GM18867 (cell line): Measurements from ENCODE around the gene TMEM266.

Experiments
- ATAC-seq: cut with Tn5 transposase; IDR thresholded peaks from one replicate; pipeline ENCODE4 v1.9.1; 2021; ENCODE audit warnings: mild to moderate bottlenecking, moderate library complexity; ENCODE audit not compliant: unreplicated experiment

The TMEM266 gene

DNA sequence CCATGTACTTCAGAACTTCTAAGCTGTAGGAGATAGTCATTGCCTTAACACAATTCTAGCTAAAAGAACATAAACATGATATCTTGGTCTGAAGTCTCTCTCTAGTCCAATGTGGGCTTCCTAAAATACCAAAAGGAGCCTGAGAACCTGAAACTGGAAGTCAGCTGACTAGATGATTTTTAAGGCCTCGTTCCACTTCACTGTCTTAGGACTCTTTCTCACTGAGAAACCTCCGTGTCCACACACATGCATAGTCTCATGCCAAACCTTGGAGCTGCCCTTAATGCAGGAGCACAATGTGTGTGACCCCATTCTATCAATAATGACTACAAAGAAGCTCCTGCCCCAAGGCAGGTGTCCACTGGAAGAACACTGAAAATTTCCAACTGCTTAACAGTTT lies 163.7 kb downstream of the TMEM266 start:
- no peak for ATAC-seq

DNA sequence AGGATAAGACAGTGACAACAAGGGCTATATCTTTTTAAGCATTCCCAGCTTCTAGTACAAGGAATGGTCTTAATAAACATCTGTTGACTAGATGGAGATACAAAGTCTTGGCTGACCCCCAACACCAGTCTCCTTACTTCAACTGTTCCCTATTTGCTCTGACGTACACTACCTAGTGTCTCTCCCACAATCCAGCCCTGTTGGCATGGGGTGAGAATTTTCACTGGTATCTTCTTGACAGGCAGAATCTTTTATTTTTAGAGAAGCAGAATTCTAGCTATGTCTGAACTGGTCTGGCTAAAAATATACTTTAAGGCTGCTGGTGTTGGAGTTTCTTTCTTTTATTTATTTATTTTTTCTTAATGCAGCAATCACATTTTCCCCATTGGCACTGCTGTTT lies 169.5 kb downstream of the TMEM266 start:
- no peak for ATAC-seq

DNA sequence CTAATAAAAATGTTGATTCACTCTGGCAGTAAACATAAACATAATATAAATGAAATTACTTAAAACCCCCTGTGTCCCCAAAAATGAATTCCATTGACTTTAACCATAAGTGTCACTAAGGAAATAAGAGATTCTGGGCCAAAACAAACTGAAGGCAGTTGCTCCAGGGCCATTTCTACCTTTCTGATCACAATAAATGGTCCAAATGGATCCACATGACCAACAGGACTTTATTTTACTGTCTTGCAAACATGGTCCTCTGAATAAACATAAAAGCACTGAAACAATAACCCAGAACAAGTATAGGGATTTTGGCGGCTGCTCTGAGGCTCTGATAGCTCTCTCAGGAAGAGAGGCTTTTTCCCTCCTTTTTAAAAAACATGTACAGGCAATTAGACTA lies 174.1 kb downstream of the TMEM266 start:
- no peak for ATAC-seq

DNA sequence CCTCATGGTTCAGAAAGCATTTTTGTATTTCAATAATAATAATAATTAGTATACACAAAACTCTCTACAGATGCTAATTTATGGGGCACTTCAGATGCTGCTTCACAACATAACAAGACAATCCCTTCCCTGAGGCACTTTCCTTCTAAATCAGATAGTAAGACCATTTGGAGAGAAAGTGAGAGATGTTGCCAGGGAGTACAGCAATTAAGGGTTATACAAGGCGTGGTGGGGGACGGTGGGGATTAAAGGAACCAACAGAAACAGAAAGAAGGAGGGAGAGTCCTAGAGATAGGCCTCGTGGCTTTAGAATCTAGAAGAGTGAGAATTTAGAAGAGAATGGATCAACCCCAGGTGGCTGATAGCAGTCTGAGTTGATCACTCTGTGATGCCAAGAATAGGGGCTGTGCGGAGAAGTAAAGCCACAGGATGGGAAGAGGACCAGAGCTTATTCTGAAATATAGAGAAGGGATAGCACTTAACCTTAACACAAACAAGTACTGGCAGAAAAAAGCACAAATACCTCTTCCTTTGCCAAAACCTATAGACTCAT lies 174.6 kb downstream of the TMEM266 start:
- no peak for ATAC-seq

DNA sequence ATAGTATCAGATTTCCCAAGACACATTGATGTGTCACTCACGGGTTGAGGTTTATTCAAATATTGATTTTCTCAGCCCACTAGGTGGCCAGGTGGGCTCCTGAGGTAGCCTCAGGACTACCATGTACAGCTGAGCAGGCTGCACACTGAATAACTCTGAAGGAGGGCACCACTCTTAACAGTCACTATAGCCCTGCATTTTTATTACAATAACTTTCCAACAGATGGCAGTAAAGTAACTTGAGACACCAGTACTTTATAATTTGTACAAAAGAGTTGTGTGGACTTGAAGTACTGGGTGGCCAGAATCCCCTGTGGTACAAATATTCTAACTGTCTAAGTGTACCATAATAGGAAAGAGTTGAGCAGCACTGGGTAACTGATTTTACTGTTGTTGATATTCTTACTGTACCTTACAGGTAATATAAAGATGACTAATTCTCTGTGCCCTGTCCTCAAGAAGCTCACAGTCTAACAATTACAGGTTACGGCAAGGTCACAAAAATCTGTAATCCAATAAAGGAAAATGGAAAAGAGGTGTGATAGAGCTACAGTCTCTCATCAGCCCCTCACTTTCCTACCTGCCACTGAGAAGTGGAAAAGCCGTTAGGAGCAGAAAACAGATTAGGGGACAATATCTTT lies 175.5 kb downstream of the TMEM266 start:
- ATAC-seq: no peak

DNA sequence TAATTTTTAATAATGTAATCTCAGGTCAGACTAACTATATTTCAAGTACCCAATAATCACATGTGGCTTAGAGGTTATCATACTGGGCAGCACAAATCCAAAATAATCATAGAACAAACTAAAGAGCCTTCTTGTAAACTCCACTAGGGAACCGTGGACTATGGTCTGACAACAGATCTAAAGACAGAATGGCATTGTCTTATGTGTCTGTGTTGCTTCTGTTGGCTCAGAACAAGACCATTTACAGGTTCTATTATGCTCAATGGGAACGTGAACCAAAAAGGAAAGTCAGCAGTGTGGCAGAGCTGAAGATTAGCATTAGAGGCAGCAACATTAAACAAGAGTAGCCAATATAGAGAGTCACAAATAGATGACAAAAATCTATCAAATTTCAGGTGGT lies 176.6 kb downstream of the TMEM266 start:
- ATAC-seq: no peak

DNA sequence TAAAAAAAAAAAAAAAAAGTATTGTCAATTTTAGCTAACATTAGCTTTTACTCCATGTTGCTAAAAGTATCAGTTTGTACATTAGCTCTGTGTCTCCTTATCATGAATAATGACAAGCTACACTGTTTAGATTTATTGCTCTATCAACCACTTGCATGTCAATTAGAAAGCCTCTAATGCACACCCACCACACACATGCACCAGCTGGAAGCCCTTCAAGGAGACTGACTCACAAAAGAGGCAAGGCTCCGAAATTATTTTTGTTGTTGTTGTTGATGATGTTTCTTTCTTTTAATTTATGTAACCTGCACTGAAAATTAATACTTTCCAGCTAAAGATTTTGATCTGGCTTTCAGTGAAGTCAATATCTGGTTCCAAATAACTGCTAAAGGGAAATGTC lies 180.0 kb downstream of the TMEM266 start:
- ATAC-seq: no peak

DNA sequence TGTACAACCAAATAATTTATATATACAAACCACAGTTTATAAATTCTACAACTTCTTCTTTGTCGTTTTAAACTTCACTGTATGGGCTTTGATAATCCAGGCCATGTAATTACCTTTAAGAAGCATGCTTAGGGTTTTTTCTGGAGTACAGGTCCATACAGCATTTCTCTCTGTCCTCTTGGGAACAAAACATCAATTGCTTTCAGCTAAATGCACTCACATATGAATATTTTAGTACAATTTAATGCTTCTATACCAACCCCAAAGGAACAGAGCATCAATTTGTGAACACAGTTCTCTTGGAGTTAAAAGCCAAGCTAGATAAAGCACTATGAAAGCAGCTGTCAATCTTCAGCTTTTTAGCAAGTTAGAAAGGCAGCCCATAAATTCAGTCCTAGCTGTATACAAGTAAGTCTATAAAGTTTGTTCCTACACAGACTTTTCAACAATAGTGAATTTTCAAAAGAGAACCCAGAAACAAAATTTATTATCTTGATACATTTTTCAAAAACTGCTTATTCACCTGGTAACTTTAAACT lies 185.4 kb downstream of the TMEM266 start:
- no peak for ATAC-seq

DNA sequence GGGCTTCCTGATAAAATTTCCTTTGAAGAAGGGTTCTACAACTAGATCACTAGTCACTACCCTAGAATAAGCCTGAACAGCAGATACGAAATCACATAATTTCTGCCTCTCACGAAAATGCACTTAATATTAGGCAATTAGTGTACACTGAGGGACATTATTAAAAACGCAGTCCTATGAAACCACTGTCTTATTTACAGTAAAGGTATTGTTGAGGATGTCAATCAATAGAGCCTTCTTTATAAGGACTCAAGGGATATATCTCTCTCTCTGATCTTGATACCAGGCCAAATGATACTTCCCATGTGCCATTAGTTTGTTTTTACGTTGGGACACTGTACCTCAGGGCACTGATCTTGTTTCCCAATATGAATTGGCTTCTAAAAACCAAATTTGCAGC lies 191.9 kb downstream of the TMEM266 start:
- ATAC-seq: no peak

DNA sequence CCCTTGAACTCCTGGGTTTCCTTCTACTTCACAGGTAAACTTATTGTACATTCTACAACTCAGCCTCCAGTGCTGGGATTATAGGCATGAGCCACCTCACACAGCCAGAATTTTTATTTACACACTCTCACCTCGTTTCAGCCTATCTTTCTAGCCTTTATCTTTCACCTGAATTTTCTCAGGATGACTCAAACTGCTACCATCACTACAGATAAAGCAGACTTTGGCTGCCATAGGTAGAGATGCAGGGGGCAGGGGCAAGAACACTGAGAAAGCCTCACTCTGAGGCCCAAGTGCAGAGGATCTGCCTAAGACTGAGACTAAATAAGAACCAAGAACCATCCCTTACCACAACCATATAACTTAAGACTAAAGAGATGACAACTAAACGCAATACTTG lies 192.5 kb downstream of the TMEM266 start:
- ATAC-seq: no peak

DNA sequence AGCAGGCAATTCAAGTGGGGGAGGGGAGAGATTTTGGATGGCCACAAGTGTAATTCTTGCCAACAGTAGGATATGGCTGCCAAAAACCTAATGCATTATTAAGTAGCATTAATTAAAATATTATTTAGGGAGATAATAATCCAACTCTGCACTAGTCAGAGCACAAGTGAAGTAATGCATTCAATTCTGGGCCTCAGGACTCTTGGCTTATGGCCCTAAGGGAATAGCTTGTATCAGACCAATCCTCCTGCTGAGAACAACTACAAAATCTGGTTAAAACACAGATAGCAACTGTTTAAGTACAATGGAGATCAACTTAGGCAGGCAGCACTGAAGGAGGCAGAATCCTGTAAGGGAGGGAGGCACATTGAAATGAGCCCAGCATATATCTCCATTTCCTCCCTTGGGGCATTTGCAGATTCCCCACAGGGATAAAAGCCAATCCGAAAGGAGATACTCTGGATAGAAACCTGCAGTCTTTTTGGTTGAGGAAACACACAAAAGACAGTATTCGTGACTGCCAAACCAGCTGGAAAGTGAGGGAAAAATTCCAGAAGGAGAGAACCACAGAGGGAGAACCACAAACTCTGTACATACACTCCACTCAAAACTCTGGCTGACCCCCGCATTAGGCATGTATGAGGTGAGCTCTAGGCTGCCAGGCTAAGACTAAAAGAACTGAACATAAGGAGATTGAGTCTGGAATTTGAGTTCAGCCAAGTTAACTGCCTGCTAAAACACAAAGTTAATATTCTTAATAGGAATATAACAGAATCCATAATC lies 194.1 kb downstream of the TMEM266 start:
- ATAC-seq: no peak
